ENCODE measurements around the gene MMP28.

GRCh38 chr17:35797370-35797769 lies 1.9 kb upstream of the MMP28 start:
- TF ChIP-seq POLR2A (IDR thresholded peaks at IDR 0.05; ENCODE audit: low read length), result no peak
- TF ChIP-seq GATA1 (IDR thresholded peaks at IDR 0.05; ENCODE audit: low read depth, low read length), result no peak
